HepG2 (cell line): ENCODE results near the gene ENHO. TPM values are rescaled to one million over a fixed set of nuclear protein-coding genes. Genes with fewer than 3 reads are reported as not detected.

Source experiments
- ARNTL ChIP-seq: sonication (generic); formaldehyde crosslinking; IDR thresholded peaks from 2 replicates; pipeline ENCODE4 v1.4.0; 2020; ENCODE audit warnings: mild to moderate bottlenecking, missing genetic modification reagents
- KLF12 ChIP-seq: sonication (generic); formaldehyde crosslinking; IDR thresholded peaks from 2 replicates; pipeline ENCODE4 v1.4.0; 2020; ENCODE audit warnings: missing genetic modification reagents, borderline replicate concordance
- NCOA2 ChIP-seq: sonication (generic); formaldehyde crosslinking; IDR thresholded peaks from 2 replicates; pipeline ENCODE4 v1.8.0; 2022; ENCODE audit warnings: inconsistent platforms
- PPARG ChIP-seq: conservative IDR thresholded peaks from 2 replicates; pipeline ENCODE4 v1.6.1; 2016; ENCODE audit warnings: missing biosample characterization, missing genetic modification reagents
- RXRA ChIP-seq: sonication (generic); formaldehyde crosslinking; IDR thresholded peaks from 2 replicates; pipeline ENCODE4 v1.5.1; 2020; ENCODE audit warnings: missing genetic modification reagents
- SMC3 ChIP-seq: IDR thresholded peaks from 2 replicates; pipeline ENCODE4 v1.6.1; 2011; ENCODE audit warnings: low read length, improper control_type of control experiment
- ZMAT3 ChIP-seq: sonication (generic); formaldehyde crosslinking; conservative IDR thresholded peaks from 2 replicates; pipeline ENCODE4 v1.7.0; 2021; ENCODE audit warnings: missing genetic modification reagents
- ZNF331 ChIP-seq: sonication (generic); formaldehyde crosslinking; IDR thresholded peaks from 2 replicates; pipeline ENCODE4 v1.4.0; 2020; ENCODE audit warnings: missing genetic modification reagents
- ZNF484 ChIP-seq: sonication (generic); formaldehyde crosslinking; IDR thresholded peaks from 2 replicates; pipeline ENCODE4 v1.5.1; 2020; ENCODE audit warnings: mild to moderate bottlenecking, low read depth, missing genetic modification reagents, borderline replicate concordance
- ZNF496 ChIP-seq: sonication (generic); formaldehyde crosslinking; IDR thresholded peaks from 2 replicates; pipeline ENCODE4 v1.8.1; 2023; ENCODE audit warnings: mild to moderate bottlenecking, moderate library complexity, missing genetic modification reagents; ENCODE audit not compliant: insufficient replicate concordance
- ZNF703 ChIP-seq: sonication (generic); formaldehyde crosslinking; IDR thresholded peaks from 2 replicates; pipeline ENCODE4 v1.5.1; 2020; ENCODE audit warnings: missing genetic modification reagents, mild to moderate bottlenecking, moderate library complexity, borderline replicate concordance
- ZNF776 ChIP-seq: sonication (generic); formaldehyde crosslinking; IDR thresholded peaks from 2 replicates; pipeline ENCODE4 v1.4.0; 2020; ENCODE audit warnings: mild to moderate bottlenecking, missing genetic modification reagents
- ZNF781 ChIP-seq: sonication (generic); formaldehyde crosslinking; IDR thresholded peaks from 2 replicates; pipeline ENCODE4 v1.5.1; 2020; ENCODE audit warnings: borderline replicate concordance, mild to moderate bottlenecking, missing genetic modification reagents; ENCODE audit errors: not compliant biosample characterization
- ZNF891 ChIP-seq: sonication (generic); formaldehyde crosslinking; IDR thresholded peaks from 2 replicates; pipeline ENCODE4 v1.5.0; 2020; ENCODE audit warnings: mild to moderate bottlenecking, missing genetic modification reagents
- polyA plus RNA-seq, 8 experiments: library from polyadenylated mRNA; depleted of rRNA in 3 of 8; stranded (reverse) in 7 of 8; unstranded in 1 of 8; fragments of >200 nt; fragmentation: Illumina TruSeq in 4 of 8; extraction: Trizol in 4 of 8; gene quantifications; 2 replicates each; pipeline versions ENCODE4 v1.2.1 to v1.2.3, GENCODE V29; 2011 to 2016; ENCODE audit warnings: low read depth in 4 of 8, missing spikeins in 1 of 8, mixed read lengths in 1 of 8; ENCODE audit not compliant: insufficient read depth in 1 of 8
- total RNA-seq, 5 experiments: library from RNA; depleted of rRNA; stranded (reverse); fragments of >200 nt; fragmentation: Illumina TruSeq; extraction: Trizol; gene quantifications; 2 replicates each; pipeline ENCODE4 v1.2.3, GENCODE V29; 2016; ENCODE audit warnings: low read depth in 1 of 5
- TF ChIP-seq, protein P1 (sequence below): sonication (generic); formaldehyde crosslinking; IDR thresholded peaks from 2 replicates; pipeline ENCODE4 v1.5.0; 2020; ENCODE audit warnings: mild to moderate bottlenecking, missing genetic modification reagents, moderate library complexity
- TF ChIP-seq, protein P2 (sequence below): sonication (generic); formaldehyde crosslinking; IDR thresholded peaks from 2 replicates; pipeline ENCODE4 v1.5.1; 2020; ENCODE audit warnings: missing genetic modification reagents, mild to moderate bottlenecking, borderline replicate concordance
- TF ChIP-seq, protein P3 (sequence below), 2 experiments: fragments of 450-650 bp in 1 of 2; sonication (generic) in 1 of 2; formaldehyde crosslinking; IDR thresholded peaks; 2 replicates each; pipeline versions ENCODE4 v1.5.0 to v1.8.0; 2020 to 2022; ENCODE audit warnings: mild to moderate bottlenecking in 1 of 2, missing genetic modification reagents in 1 of 2
- TF ChIP-seq, protein P4 (sequence below): sonication (generic); formaldehyde crosslinking; IDR thresholded peaks from 2 replicates; pipeline ENCODE4 v1.4.0; 2020; ENCODE audit warnings: missing genetic modification reagents, borderline replicate concordance
- TF ChIP-seq, protein P5 (sequence below): sonication (generic); formaldehyde crosslinking; IDR thresholded peaks from 2 replicates; pipeline ENCODE4 v1.4.0; 2020; ENCODE audit warnings: missing genetic modification reagents, mild to moderate bottlenecking, borderline replicate concordance

ENHO gene
- total and polyA plus RNA-seq, 2 of the 13 experiments (the other 11 are each of a cell fraction or from before 2014, with no cell fraction given): 0.08 to 0.60 TPM

DNA sequence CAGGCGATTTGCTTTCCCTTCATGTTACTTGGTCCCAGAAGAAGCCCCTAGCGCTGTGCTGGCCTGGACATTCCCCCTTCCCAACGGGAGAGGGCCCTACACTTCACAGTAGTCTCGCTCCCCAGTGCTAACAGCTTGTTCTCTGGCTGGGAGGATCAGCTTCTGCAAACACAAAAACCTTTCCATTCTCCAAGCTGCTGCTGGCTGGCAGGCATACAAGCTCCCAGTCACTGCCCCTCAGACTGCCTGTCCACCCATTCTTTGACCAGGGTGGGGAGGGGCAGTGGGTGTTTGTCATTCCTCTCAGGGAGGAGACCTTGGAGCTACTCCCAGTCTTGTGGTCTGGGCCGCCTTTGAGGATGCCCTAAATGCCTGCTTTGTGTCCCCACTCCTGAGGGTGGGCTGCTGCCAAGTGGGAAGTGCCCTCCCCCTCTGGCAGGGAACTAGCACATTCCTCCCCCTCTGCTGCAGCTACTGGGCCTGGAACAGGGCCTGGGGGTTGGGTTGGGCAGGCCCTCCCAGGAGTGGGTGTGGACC lies 20.8 kb downstream of the ENHO start (continued):
- TF ChIP-seq, protein P1, sequence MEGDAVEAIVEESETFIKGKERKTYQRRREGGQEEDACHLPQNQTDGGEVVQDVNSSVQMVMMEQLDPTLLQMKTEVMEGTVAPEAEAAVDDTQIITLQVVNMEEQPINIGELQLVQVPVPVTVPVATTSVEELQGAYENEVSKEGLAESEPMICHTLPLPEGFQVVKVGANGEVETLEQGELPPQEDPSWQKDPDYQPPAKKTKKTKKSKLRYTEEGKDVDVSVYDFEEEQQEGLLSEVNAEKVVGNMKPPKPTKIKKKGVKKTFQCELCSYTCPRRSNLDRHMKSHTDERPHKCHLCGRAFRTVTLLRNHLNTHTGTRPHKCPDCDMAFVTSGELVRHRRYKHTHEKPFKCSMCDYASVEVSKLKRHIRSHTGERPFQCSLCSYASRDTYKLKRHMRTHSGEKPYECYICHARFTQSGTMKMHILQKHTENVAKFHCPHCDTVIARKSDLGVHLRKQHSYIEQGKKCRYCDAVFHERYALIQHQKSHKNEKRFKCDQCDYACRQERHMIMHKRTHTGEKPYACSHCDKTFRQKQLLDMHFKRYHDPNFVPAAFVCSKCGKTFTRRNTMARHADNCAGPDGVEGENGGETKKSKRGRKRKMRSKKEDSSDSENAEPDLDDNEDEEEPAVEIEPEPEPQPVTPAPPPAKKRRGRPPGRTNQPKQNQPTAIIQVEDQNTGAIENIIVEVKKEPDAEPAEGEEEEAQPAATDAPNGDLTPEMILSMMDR: peak; percentile 56
- no peak for TF ChIP-seq PPARG
- no peak for TF ChIP-seq ZNF484 (CRISPR knock-in tag)
- 0 out of 2 replicates have a peak, but pooled peaks have one; percentile 14 for TF ChIP-seq RXRA
- TF ChIP-seq ZNF776: 0 out of 2 replicates have a peak, but pooled peaks have one; percentile 8
- TF ChIP-seq ZNF496 (CRISPR knock-in tag): no peak
- TF ChIP-seq KLF12: no peak
- TF ChIP-seq ZNF891: no peak
- TF ChIP-seq ZMAT3 (CRISPR knock-in tag): no peak
- TF ChIP-seq ZNF703: no peak
- TF ChIP-seq, protein P2, sequence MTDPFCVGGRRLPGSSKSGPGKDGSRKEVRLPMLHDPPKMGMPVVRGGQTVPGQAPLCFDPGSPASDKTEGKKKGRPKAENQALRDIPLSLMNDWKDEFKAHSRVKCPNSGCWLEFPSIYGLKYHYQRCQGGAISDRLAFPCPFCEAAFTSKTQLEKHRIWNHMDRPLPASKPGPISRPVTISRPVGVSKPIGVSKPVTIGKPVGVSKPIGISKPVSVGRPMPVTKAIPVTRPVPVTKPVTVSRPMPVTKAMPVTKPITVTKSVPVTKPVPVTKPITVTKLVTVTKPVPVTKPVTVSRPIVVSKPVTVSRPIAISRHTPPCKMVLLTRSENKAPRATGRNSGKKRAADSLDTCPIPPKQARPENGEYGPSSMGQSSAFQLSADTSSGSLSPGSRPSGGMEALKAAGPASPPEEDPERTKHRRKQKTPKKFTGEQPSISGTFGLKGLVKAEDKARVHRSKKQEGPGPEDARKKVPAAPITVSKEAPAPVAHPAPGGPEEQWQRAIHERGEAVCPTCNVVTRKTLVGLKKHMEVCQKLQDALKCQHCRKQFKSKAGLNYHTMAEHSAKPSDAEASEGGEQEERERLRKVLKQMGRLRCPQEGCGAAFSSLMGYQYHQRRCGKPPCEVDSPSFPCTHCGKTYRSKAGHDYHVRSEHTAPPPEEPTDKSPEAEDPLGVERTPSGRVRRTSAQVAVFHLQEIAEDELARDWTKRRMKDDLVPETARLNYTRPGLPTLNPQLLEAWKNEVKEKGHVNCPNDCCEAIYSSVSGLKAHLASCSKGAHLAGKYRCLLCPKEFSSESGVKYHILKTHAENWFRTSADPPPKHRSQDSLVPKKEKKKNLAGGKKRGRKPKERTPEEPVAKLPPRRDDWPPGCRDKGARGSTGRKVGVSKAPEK (CRISPR knock-in tag): no peak
- TF ChIP-seq NCOA2: no peak; the same call in 1 of the 2 replicates
- TF ChIP-seq, protein P3, sequence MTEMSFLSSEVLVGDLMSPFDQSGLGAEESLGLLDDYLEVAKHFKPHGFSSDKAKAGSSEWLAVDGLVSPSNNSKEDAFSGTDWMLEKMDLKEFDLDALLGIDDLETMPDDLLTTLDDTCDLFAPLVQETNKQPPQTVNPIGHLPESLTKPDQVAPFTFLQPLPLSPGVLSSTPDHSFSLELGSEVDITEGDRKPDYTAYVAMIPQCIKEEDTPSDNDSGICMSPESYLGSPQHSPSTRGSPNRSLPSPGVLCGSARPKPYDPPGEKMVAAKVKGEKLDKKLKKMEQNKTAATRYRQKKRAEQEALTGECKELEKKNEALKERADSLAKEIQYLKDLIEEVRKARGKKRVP (CRISPR knock-in tag; IDR thresholded peaks at IDR 0.05): no peak
- TF ChIP-seq, protein P4, sequence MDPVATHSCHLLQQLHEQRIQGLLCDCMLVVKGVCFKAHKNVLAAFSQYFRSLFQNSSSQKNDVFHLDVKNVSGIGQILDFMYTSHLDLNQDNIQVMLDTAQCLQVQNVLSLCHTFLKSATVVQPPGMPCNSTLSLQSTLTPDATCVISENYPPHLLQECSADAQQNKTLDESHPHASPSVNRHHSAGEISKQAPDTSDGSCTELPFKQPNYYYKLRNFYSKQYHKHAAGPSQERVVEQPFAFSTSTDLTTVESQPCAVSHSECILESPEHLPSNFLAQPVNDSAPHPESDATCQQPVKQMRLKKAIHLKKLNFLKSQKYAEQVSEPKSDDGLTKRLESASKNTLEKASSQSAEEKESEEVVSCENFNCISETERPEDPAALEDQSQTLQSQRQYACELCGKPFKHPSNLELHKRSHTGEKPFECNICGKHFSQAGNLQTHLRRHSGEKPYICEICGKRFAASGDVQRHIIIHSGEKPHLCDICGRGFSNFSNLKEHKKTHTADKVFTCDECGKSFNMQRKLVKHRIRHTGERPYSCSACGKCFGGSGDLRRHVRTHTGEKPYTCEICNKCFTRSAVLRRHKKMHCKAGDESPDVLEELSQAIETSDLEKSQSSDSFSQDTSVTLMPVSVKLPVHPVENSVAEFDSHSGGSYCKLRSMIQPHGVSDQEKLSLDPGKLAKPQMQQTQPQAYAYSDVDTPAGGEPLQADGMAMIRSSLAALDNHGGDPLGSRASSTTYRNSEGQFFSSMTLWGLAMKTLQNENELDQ (CRISPR knock-in tag): no peak
- no peak for TF ChIP-seq ARNTL (CRISPR knock-in tag)
- no peak for TF ChIP-seq ZNF781 (CRISPR knock-in tag)
- TF ChIP-seq, protein P5, sequence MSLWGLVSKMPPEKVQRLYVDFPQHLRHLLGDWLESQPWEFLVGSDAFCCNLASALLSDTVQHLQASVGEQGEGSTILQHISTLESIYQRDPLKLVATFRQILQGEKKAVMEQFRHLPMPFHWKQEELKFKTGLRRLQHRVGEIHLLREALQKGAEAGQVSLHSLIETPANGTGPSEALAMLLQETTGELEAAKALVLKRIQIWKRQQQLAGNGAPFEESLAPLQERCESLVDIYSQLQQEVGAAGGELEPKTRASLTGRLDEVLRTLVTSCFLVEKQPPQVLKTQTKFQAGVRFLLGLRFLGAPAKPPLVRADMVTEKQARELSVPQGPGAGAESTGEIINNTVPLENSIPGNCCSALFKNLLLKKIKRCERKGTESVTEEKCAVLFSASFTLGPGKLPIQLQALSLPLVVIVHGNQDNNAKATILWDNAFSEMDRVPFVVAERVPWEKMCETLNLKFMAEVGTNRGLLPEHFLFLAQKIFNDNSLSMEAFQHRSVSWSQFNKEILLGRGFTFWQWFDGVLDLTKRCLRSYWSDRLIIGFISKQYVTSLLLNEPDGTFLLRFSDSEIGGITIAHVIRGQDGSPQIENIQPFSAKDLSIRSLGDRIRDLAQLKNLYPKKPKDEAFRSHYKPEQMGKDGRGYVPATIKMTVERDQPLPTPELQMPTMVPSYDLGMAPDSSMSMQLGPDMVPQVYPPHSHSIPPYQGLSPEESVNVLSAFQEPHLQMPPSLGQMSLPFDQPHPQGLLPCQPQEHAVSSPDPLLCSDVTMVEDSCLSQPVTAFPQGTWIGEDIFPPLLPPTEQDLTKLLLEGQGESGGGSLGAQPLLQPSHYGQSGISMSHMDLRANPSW: no peak
- peak; percentile 39; the same call in 1 of the 2 replicates for TF ChIP-seq SMC3
- TF ChIP-seq ZNF331 (CRISPR knock-in tag): no peak
